Neural cell (in vitro differentiated cells): ENCODE measurements around the gene LSAMP. TPM values are rescaled to one million over a fixed set of nuclear protein-coding genes. Genes with fewer than 3 reads are reported as not detected.

Source experiments
- H2AFZ ChIP-seq: fragments of 200-600, 300-800 bp; sonication (generic), shearing (Covaris generic); 2 replicates; pipeline ENCODE4 v1.6.0; 2014; ENCODE audit warnings: low read depth, mild to moderate bottlenecking, antibody characterized with exemption, low read length, moderate library complexity
- H3F3A ChIP-seq: fragments of 200-600 bp; shearing (Covaris generic); 2 replicates; pipeline ENCODE4 v1.6.1; 2016; ENCODE audit warnings: mild to moderate bottlenecking, moderate library complexity, mixed read lengths, antibody characterized with exemption, low read length; ENCODE audit not compliant: insufficient read depth, poor library complexity, severe bottlenecking
- H3K27ac ChIP-seq: fragments of 200-600, 300-800 bp; sonication (generic), shearing (Covaris generic); 2 replicates; pipeline ENCODE4 v1.5.1; 2014; ENCODE audit warnings: mild to moderate bottlenecking, low read length, moderate library complexity
- H3K27me3 ChIP-seq: fragments of 300-800, 200-600 bp; sonication (generic), shearing (Covaris generic); 2 replicates; pipeline ENCODE4 v1.6.0; 2014; ENCODE audit warnings: mild to moderate bottlenecking, low read depth, low read length, moderate library complexity; ENCODE audit not compliant: insufficient read depth
- H3K36me3 ChIP-seq: fragments of 300-800, 200-600 bp; sonication (generic), shearing (Covaris generic); 2 replicates; pipeline ENCODE4 v1.5.1; 2014; ENCODE audit warnings: mild to moderate bottlenecking, antibody characterized with exemption, low read length, moderate library complexity; ENCODE audit not compliant: insufficient read depth
- H3K4me2 ChIP-seq: fragments of 300-800, 200-600 bp; sonication (generic), shearing (Covaris generic); 2 replicates; pipeline ENCODE4 v1.6.0; 2014; ENCODE audit warnings: mild to moderate bottlenecking, low read length
- H3K4me3 ChIP-seq: fragments of 300-800, 200-600 bp; sonication (generic), shearing (Covaris generic); 2 replicates; pipeline ENCODE4 v1.5.1; 2014; ENCODE audit warnings: mild to moderate bottlenecking, low read length, moderate library complexity
- H3K79me2 ChIP-seq: fragments of 200-600 bp; shearing (Covaris generic); replicated peaks from 2 replicates; pipeline ENCODE4 v1.6.0; 2014; ENCODE audit warnings: mild to moderate bottlenecking, low read length, moderate library complexity; ENCODE audit not compliant: insufficient read depth
- H3K9ac ChIP-seq: fragments of 300-800, 200-600 bp; sonication (generic), shearing (Covaris generic); 2 replicates; pipeline ENCODE4 v1.6.1; 2016; ENCODE audit warnings: mild to moderate bottlenecking, low read length, mixed read lengths
- H3K9me2 ChIP-seq: fragments of 200-600 bp; shearing (Covaris generic); 2 replicates; pipeline ENCODE4 v1.6.1; 2016; ENCODE audit warnings: mild to moderate bottlenecking, low read length, mixed read lengths; ENCODE audit not compliant: insufficient read depth
- H3K9me3 ChIP-seq: fragments of 200-600, 300-800 bp; sonication (generic), shearing (Covaris generic); 2 replicates; pipeline ENCODE4 v1.6.1; 2016; ENCODE audit warnings: mild to moderate bottlenecking, mixed run types, low read length, moderate library complexity, mixed read lengths
- H4K20me1 ChIP-seq: fragments of 200-600 bp; shearing (Covaris generic); 2 replicates; pipeline ENCODE4 v1.6.1; 2016; ENCODE audit warnings: mild to moderate bottlenecking, mixed run types; ENCODE audit not compliant: insufficient read depth
- EP300 ChIP-seq: fragments of 450-650 bp; conservative IDR thresholded peaks from 2 replicates; pipeline ENCODE4 v1.6.1; 2014; ENCODE audit warnings: antibody characterized with exemption, mild to moderate bottlenecking, moderate library complexity; ENCODE audit not compliant: poor library complexity, severe bottlenecking
- EZH2 ChIP-seq: fragments of 200-600, 300-800 bp; shearing (Covaris generic), sonication (generic); IDR thresholded peaks from 2 replicates; pipeline ENCODE4 v1.6.1; 2014; ENCODE audit warnings: antibody characterized with exemption, low read length, borderline replicate concordance, mild to moderate bottlenecking; ENCODE audit not compliant: insufficient read depth, poor library complexity, severe bottlenecking
- MXI1 ChIP-seq: fragments of 450-650 bp; conservative IDR thresholded peaks from 2 replicates; pipeline ENCODE4 v1.6.1; 2014; ENCODE audit warnings: antibody characterized with exemption, mild to moderate bottlenecking; ENCODE audit not compliant: poor library complexity, severe bottlenecking
- POLR2AphosphoS5 ChIP-seq: IDR thresholded peaks from 2 replicates; pipeline ENCODE4 v1.6.1; 2012
- RAD21 ChIP-seq: fragments of 450-650 bp; conservative IDR thresholded peaks from 2 replicates; pipeline ENCODE4 v1.6.1; 2014; ENCODE audit warnings: antibody characterized with exemption, mild to moderate bottlenecking, moderate library complexity
- SMC3 ChIP-seq: fragments of 450-650 bp; conservative IDR thresholded peaks from 2 replicates; pipeline ENCODE4 v1.6.1; 2014; ENCODE audit warnings: antibody characterized with exemption, mild to moderate bottlenecking, moderate library complexity; ENCODE audit not compliant: poor library complexity
- TAF1 ChIP-seq: IDR thresholded peaks from 2 replicates; pipeline ENCODE4 v1.6.1; 2012; ENCODE audit warnings: low read depth
- polyA plus RNA-seq: library from polyadenylated mRNA; depleted of rRNA; stranded (reverse); fragments of >200 nt; gene quantifications from 2 replicates; pipeline ENCODE4 v1.2.3, GENCODE V29; 2014
- TF ChIP-seq, protein P1 (sequence below): IDR thresholded peaks from 2 replicates; pipeline ENCODE4 v1.6.1; 2012; ENCODE audit warnings: borderline replicate concordance
- TF ChIP-seq, protein P2 (sequence below): fragments of 450-650 bp; IDR thresholded peaks from 2 replicates; pipeline ENCODE4 v1.5.1; 2014; ENCODE audit warnings: antibody characterized with exemption, mild to moderate bottlenecking, moderate library complexity; ENCODE audit not compliant: poor library complexity, severe bottlenecking

The LSAMP gene
- polyA plus RNA-seq, 1 donor from 2014 or later: 93.6 TPM

DNA sequence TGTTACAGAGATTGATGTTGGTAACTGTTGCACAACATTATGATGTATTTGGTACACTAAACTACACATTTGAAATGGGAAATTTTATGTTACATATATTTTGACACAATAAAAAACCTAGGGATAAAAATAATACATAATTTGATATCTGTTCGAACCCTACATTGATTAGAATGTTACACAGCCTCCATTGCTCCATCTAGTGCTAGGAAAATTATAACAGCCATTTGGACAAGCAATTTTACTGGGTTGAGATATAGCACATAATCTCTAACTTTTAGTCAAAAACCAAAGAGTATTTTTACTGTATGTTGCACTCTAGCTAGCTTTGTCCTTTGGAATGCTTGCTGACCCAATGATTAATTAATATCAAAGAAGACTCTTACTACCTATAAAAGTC is 108.1 kb downstream of the LSAMP start:
- Histone ChIP-seq H3F3A (peaks cover 4% of the 10 kb centered on the region), H3K27me3 (no peaks in the 10 kb centered on the region), H3K9ac (no peak overlapping the region), H3K36me3 (no peaks in the 10 kb centered on the region), H3K4me3 (no peak overlapping the region), H3K27ac (no peak overlapping the region), H3K9me2 (no peaks in the 10 kb centered on the region), H3K9me3 (no peaks in the 10 kb centered on the region), H3K79me2 (no peaks in the 10 kb centered on the region), H4K20me1 (no peaks in the 10 kb centered on the region), H3K4me2 (no peak overlapping the region), H2AFZ (no peak overlapping the region)
- TF ChIP-seq EP300 (no peak), MXI1 (no peak), TAF1 (no peak), RAD21 (no peak)
- TF ChIP-seq, protein P1, sequence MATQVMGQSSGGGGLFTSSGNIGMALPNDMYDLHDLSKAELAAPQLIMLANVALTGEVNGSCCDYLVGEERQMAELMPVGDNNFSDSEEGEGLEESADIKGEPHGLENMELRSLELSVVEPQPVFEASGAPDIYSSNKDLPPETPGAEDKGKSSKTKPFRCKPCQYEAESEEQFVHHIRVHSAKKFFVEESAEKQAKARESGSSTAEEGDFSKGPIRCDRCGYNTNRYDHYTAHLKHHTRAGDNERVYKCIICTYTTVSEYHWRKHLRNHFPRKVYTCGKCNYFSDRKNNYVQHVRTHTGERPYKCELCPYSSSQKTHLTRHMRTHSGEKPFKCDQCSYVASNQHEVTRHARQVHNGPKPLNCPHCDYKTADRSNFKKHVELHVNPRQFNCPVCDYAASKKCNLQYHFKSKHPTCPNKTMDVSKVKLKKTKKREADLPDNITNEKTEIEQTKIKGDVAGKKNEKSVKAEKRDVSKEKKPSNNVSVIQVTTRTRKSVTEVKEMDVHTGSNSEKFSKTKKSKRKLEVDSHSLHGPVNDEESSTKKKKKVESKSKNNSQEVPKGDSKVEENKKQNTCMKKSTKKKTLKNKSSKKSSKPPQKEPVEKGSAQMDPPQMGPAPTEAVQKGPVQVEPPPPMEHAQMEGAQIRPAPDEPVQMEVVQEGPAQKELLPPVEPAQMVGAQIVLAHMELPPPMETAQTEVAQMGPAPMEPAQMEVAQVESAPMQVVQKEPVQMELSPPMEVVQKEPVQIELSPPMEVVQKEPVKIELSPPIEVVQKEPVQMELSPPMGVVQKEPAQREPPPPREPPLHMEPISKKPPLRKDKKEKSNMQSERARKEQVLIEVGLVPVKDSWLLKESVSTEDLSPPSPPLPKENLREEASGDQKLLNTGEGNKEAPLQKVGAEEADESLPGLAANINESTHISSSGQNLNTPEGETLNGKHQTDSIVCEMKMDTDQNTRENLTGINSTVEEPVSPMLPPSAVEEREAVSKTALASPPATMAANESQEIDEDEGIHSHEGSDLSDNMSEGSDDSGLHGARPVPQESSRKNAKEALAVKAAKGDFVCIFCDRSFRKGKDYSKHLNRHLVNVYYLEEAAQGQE: no peak

DNA sequence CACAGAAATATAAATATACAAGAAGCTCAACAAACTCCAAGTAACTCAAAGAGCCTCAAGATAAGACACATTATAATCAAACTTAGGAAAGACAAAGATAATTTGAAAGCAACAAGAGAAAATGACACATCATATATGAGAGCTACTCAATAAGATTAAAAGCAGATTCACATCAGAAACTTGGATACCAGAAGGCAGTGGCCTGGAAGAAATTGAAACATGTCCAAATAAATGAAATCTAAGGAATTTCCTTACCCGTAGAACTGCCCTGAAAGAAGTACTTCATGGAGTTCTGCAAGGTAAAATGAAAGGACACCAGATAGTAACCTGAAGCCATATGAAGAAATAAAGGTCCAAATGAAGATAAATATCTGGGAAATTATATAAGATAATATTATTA is 113.9 kb downstream of the LSAMP start:
- Histone ChIP-seq H3K4me2 (no peak overlapping the region), H3K4me3 (no peak overlapping the region), H4K20me1 (no peaks in the 10 kb centered on the region), H3K9me3 (no peaks in the 10 kb centered on the region), H3K9me2 (no peaks in the 10 kb centered on the region), H2AFZ (no peak overlapping the region), H3K27ac (no peak overlapping the region), H3K27me3 (no peaks in the 10 kb centered on the region), H3K9ac (no peak overlapping the region), H3K36me3 (no peaks in the 10 kb centered on the region), H3K79me2 (no peaks in the 10 kb centered on the region), H3F3A (no peaks in the 10 kb centered on the region)
- TF ChIP-seq SMC3: no peak
- TF ChIP-seq, protein P1: no peak
- no peak for TF ChIP-seq EP300

DNA sequence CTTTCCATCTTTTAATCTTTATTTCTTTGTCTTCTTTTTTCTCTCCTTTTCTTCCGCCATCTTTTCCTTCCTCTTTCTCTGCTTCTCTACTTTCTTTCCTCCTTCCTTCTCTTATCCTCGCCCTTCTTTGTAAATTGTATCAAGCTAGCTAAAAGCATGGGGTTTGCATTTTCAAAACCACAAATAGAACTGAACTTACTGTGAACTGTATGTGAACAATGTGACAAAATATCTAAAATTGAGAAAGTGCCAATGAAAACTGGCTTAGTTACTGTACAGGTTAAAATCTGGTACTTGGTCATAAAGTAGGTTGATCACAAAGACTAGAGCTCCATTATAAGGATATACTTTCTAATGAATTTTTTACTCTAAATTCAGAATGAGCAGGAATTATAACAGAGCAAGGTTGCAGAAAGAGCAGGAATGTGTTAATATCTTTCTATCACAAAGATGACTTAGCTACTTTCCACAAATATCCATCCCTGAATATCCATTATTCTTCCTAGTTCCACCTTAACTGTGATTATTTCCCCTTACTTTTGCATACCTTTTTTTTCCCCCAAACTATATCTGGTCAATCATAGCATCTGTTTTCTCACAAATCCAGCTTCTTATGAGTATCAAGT is 122.4 kb downstream of the LSAMP start:
- H3K9ac ChIP-seq: no peak overlapping the region
- no peaks in the 10 kb centered on the region for H3K79me2 ChIP-seq
- no peak overlapping the region for H3K4me2 ChIP-seq
- TF ChIP-seq, protein P2, sequence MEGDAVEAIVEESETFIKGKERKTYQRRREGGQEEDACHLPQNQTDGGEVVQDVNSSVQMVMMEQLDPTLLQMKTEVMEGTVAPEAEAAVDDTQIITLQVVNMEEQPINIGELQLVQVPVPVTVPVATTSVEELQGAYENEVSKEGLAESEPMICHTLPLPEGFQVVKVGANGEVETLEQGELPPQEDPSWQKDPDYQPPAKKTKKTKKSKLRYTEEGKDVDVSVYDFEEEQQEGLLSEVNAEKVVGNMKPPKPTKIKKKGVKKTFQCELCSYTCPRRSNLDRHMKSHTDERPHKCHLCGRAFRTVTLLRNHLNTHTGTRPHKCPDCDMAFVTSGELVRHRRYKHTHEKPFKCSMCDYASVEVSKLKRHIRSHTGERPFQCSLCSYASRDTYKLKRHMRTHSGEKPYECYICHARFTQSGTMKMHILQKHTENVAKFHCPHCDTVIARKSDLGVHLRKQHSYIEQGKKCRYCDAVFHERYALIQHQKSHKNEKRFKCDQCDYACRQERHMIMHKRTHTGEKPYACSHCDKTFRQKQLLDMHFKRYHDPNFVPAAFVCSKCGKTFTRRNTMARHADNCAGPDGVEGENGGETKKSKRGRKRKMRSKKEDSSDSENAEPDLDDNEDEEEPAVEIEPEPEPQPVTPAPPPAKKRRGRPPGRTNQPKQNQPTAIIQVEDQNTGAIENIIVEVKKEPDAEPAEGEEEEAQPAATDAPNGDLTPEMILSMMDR: no peak
- TF ChIP-seq SMC3 (no peak), POLR2AphosphoS5 (no peak), TAF1 (no peak), EP300 (no peak), EZH2 (no peak), RAD21 (no peak), MXI1 (no peak)
- TF ChIP-seq, protein P1: no peak
- no peaks in the 10 kb centered on the region for H3K36me3 ChIP-seq
- no peaks in the 10 kb centered on the region for H3F3A ChIP-seq
- H3K4me3 ChIP-seq: no peak overlapping the region
- H3K27me3 ChIP-seq: no peaks in the 10 kb centered on the region
- no peaks in the 10 kb centered on the region for H3K9me3 ChIP-seq
- no peaks in the 10 kb centered on the region for H4K20me1 ChIP-seq
- no peaks in the 10 kb centered on the region for H3K9me2 ChIP-seq
- no peak overlapping the region for H2AFZ ChIP-seq
- no peak overlapping the region for H3K27ac ChIP-seq
